Measurements from ENCODE around the gene FMNL2. TPM values are rescaled to one million over a fixed set of nuclear protein-coding genes. Genes with fewer than 3 reads are reported as not detected.

Gene FMNL2
- total RNA-seq, 2 experiments from 2014 or later: 0.05 to 0.21 TPM

DNA sequence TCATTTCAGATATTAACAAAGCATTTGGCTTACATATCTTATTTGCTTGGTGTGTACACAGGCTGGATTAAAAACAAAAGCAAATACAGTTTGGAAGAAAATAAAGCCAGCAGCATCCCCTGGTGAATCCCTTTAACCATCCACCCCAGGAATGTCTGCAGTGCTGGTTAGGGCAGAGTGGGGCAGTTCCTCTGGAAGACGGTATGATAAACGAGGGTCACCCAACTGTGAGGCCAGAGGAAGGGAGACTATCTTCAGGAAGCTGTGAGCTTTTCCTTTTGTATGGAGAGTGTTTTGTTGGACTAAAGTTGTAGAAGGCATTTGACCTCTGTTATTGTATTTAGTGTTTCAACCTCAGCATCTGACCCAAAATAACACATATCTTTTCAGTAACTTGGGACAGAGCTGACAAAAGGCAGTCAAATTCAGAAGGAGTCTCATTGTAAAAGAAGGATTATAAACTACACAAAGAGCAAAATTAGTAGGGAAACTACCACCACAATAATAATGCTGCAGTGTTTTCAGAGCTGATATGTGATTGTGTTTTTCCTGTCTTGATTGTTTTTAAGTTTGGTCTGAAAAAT, 159.1 kb downstream of the FMNL2 start:
- POLR2A ChIA-PET: interaction anchor here (0.6 kb wide), 1 partner anchor 1043 kb away, joined by 3 read pairs; no protein-coding TSS in a partner anchor
- CTCF ChIA-PET: no interaction called here
- H3K4me1 Mint-ChIP-seq (ENCODE audit: low read depth): no peaks in the 10 kb centered on the region
- no peaks in the 10 kb centered on the region for H3K36me3 Mint-ChIP-seq (ENCODE audit: low read depth)
- no peak overlapping the region for H3K27ac Mint-ChIP-seq
- no peaks in the 10 kb centered on the region for H3K9me3 Mint-ChIP-seq (ENCODE audit: insufficient read depth)
- ATAC-seq (no peak), DNase-seq (no peak)
- no peak overlapping the region for H3K4me3 Mint-ChIP-seq
- H3K27me3 Mint-ChIP-seq (ENCODE audit: low read depth): peaks cover 9% of the 10 kb centered on the region

GRCh38 chr2:152496371-152496770, 161.4 kb downstream of the FMNL2 start:
- ATAC-seq (no peak), DNase-seq (no peak)
- Mint-ChIP-seq H3K4me1 (ENCODE audit: low read depth) (no peaks in the 10 kb centered on the region), H3K9me3 (ENCODE audit: insufficient read depth) (no peaks in the 10 kb centered on the region), H3K36me3 (ENCODE audit: low read depth) (no peaks in the 10 kb centered on the region), H3K4me3 (no peak overlapping the region), H3K27ac (no peak overlapping the region), H3K27me3 (ENCODE audit: low read depth) (peaks cover 10% of the 10 kb centered on the region)
- CTCF ChIA-PET: no interaction called here
- POLR2A ChIA-PET: no interaction called here

- H3K4me1 Mint-ChIP-seq (ENCODE audit: low read depth): no peaks in the 10 kb centered on the region
- ChIA-PET CTCF (interaction anchor here (0.9 kb wide), 1 partner anchor 9 kb away, joined by 3 read pairs; no protein-coding TSS in a partner anchor), POLR2A (no interaction called here)
- H3K36me3 Mint-ChIP-seq (ENCODE audit: low read depth): no peaks in the 10 kb centered on the region
- ATAC-seq (no peak), DNase-seq (no peak)
- H3K27me3 Mint-ChIP-seq (ENCODE audit: low read depth): peaks cover 10% of the 10 kb centered on the region
- H3K27ac Mint-ChIP-seq: no peak overlapping the region
- no peak overlapping the region for H3K4me3 Mint-ChIP-seq
- H3K9me3 Mint-ChIP-seq (ENCODE audit: insufficient read depth): no peaks in the 10 kb centered on the region
Observed at GRCh38 chr2:152497481-152498052, 162.6 kb downstream of the FMNL2 start.

DNA sequence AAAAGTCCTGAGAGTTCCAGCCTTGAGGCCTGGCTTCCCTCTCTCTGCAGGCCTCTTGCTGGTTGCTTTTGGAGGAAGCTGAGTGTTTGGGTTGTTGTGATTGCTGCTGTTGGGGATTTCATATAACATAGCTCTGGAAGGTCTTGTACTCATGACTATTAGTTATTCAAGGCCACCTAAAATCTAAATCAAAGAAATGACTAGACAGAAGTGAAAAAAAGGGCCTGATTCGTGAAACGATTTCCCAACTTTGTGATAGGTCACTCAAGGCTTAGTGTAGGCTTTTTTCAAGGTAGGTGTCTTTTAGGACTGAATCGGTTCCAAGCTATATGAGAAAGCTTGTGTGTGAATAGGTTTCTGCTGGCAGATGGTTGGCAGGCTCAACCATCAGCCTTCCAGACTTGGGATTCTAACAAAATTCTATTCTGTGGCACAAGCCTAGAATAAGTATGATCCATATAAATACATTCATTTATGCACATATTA, 164.4 kb downstream of the FMNL2 start:
- DNase-seq (no peak), ATAC-seq (no peak)
- H3K9me3 Mint-ChIP-seq (ENCODE audit: insufficient read depth): no peaks in the 10 kb centered on the region
- no peaks in the 10 kb centered on the region for H3K4me1 Mint-ChIP-seq (ENCODE audit: low read depth)
- H3K36me3 Mint-ChIP-seq (ENCODE audit: low read depth): no peaks in the 10 kb centered on the region
- H3K4me3 Mint-ChIP-seq: no peak overlapping the region
- H3K27ac Mint-ChIP-seq: no peak overlapping the region
- H3K27me3 Mint-ChIP-seq (ENCODE audit: low read depth): peaks cover 6% of the 10 kb centered on the region
- ChIA-PET CTCF (no interaction called here), POLR2A (no interaction called here)

- ChIA-PET POLR2A (no interaction called here), CTCF (no interaction called here)
- Mint-ChIP-seq H3K4me3 (no peak overlapping the region), H3K27me3 (ENCODE audit: low read depth) (peaks cover 6% of the 10 kb centered on the region), H3K4me1 (ENCODE audit: low read depth) (no peaks in the 10 kb centered on the region), H3K36me3 (ENCODE audit: low read depth) (no peaks in the 10 kb centered on the region), H3K27ac (no peak overlapping the region), H3K9me3 (ENCODE audit: insufficient read depth) (no peaks in the 10 kb centered on the region)
- no peak for DNase-seq
- no peak for ATAC-seq
Observed at GRCh38 chr2:152499896-152500735, 165.1 kb downstream of the FMNL2 start.

DNA sequence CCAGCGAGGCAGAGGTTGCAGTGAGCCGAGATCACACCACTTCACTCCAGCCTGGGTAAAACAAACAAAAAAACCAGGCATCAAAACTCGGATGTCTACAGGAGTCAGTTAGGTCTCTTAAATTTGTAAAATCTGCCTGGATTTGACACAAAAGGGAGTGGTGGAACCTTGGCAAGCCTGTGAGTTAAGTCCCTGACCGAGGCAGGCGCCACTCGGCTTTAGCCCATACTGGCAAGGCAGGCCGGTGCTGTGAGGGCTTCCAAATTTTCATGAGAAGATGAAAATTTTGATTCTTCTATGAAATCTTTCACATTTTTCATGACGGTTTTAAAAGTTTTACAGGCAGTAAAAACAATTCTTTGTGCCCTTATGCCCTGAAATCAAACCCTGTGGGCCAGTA, 165.8 kb downstream of the FMNL2 start:
- H3K9me3 Mint-ChIP-seq (ENCODE audit: insufficient read depth): no peaks in the 10 kb centered on the region
- CTCF ChIA-PET: no interaction called here

GRCh38 chr2:152501666-152502065, 166.7 kb downstream of the FMNL2 start:
- ATAC-seq (no peak), DNase-seq (no peak)
- no peaks in the 10 kb centered on the region for H3K9me3 Mint-ChIP-seq (ENCODE audit: insufficient read depth)
- peaks cover 4% of the 10 kb centered on the region for H3K27me3 Mint-ChIP-seq (ENCODE audit: low read depth)
- CTCF ChIA-PET: no interaction called here
- no peak overlapping the region for H3K4me3 Mint-ChIP-seq
- no peaks in the 10 kb centered on the region for H3K4me1 Mint-ChIP-seq (ENCODE audit: low read depth)
- H3K36me3 Mint-ChIP-seq (ENCODE audit: low read depth): no peaks in the 10 kb centered on the region
- POLR2A ChIA-PET: no interaction called here
- H3K27ac Mint-ChIP-seq: no peak overlapping the region

More for the DNA sequence above, 165.8 kb downstream of the FMNL2 start:
- H3K36me3 Mint-ChIP-seq (ENCODE audit: low read depth): no peaks in the 10 kb centered on the region
- no peak overlapping the region for H3K4me3 Mint-ChIP-seq
- no peak overlapping the region for H3K27ac Mint-ChIP-seq
- POLR2A ChIA-PET: no interaction called here
- ATAC-seq (no peak), DNase-seq (no peak)
- no peaks in the 10 kb centered on the region for H3K4me1 Mint-ChIP-seq (ENCODE audit: low read depth)
- H3K27me3 Mint-ChIP-seq (ENCODE audit: low read depth): peaks cover 6% of the 10 kb centered on the region

DNA sequence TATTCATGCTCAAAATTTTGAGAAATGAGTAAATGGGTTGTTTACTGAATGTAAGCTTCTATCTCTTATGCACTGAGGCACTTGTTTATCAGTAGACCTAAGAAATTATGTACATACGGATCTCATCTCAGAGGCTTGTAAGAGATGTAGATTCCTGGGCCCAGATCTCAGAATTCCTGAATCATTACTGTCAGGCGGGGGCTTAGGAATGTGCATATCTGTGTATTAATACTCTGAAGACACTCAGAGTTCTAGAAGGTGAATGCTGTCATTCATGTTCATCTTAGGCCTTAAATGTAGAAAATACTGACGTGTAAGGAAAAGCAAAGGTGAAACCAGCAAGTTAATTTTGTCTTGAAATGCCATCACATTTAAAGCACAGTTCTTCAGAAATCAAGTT, 169.6 kb downstream of the FMNL2 start:
- POLR2A ChIA-PET: no interaction called here

GRCh38 chr2:152505495-152505906, 170.5 kb downstream of the FMNL2 start:
- Mint-ChIP-seq H3K4me1 (ENCODE audit: low read depth) (no peaks in the 10 kb centered on the region), H3K36me3 (ENCODE audit: low read depth) (no peaks in the 10 kb centered on the region), H3K27ac (no peak overlapping the region), H3K4me3 (no peak overlapping the region), H3K27me3 (ENCODE audit: low read depth) (no peaks in the 10 kb centered on the region), H3K9me3 (ENCODE audit: insufficient read depth) (no peaks in the 10 kb centered on the region)
- no peak for ATAC-seq
- CTCF ChIA-PET: no interaction called here
- POLR2A ChIA-PET: no interaction called here
- DNase-seq: no peak

More for the DNA sequence above, 169.6 kb downstream of the FMNL2 start:
- no peaks in the 10 kb centered on the region for H3K9me3 Mint-ChIP-seq (ENCODE audit: insufficient read depth)
- no peak overlapping the region for H3K27ac Mint-ChIP-seq
- H3K36me3 Mint-ChIP-seq (ENCODE audit: low read depth): no peaks in the 10 kb centered on the region
- no peak for ATAC-seq
- DNase-seq: no peak
- CTCF ChIA-PET: no interaction called here
- H3K27me3 Mint-ChIP-seq (ENCODE audit: low read depth): no peaks in the 10 kb centered on the region
- H3K4me1 Mint-ChIP-seq (ENCODE audit: low read depth): no peaks in the 10 kb centered on the region
- no peak overlapping the region for H3K4me3 Mint-ChIP-seq

GRCh38 chr2:152506843-152507242, 171.9 kb downstream of the FMNL2 start:
- ChIA-PET POLR2A (no interaction called here), CTCF (no interaction called here)
- ATAC-seq: no peak
- Mint-ChIP-seq H3K4me3 (no peak overlapping the region), H3K36me3 (ENCODE audit: low read depth) (no peaks in the 10 kb centered on the region), H3K4me1 (ENCODE audit: low read depth) (no peaks in the 10 kb centered on the region), H3K27ac (no peak overlapping the region), H3K27me3 (ENCODE audit: low read depth) (no peaks in the 10 kb centered on the region), H3K9me3 (ENCODE audit: insufficient read depth) (no peaks in the 10 kb centered on the region)
- no peak for DNase-seq

DNA sequence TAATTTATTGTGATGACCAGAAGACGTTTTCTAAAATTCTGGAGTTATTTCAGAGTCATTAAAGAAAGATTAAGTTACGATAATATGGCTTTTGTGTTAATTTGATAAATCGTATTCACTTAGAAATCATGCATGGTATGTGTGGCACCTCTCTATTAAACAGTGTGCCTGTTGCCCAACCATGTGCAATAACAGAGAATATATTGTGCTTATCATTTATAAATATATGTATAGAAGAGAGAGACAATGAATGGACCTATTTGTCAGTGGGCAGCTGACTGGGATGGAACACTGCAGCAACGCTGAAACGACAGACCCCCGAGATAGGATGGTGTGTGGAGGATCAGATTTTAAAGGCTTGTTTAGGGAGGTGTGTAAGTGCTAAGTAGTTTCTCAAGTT, 172.9 kb downstream of the FMNL2 start:
- Mint-ChIP-seq H3K27me3 (ENCODE audit: low read depth) (no peaks in the 10 kb centered on the region), H3K36me3 (ENCODE audit: low read depth) (no peaks in the 10 kb centered on the region), H3K27ac (no peak overlapping the region), H3K4me3 (no peak overlapping the region), H3K9me3 (ENCODE audit: insufficient read depth) (no peaks in the 10 kb centered on the region), H3K4me1 (ENCODE audit: low read depth) (no peaks in the 10 kb centered on the region)
- DNase-seq: no peak
- ATAC-seq: no peak
- POLR2A ChIA-PET: no interaction called here
- CTCF ChIA-PET: interaction anchor here (0.6 kb wide), 1 partner anchor 11 kb away, joined by 3 read pairs; no protein-coding TSS in a partner anchor

- Mint-ChIP-seq H3K4me3 (no peak overlapping the region), H3K9me3 (ENCODE audit: insufficient read depth) (no peaks in the 10 kb centered on the region), H3K27me3 (ENCODE audit: low read depth) (no peaks in the 10 kb centered on the region), H3K27ac (no peak overlapping the region), H3K4me1 (ENCODE audit: low read depth) (no peaks in the 10 kb centered on the region), H3K36me3 (ENCODE audit: low read depth) (no peaks in the 10 kb centered on the region)
- CTCF ChIA-PET: no interaction called here
- DNase-seq (no peak), ATAC-seq (no peak)
- POLR2A ChIA-PET: no interaction called here
Observed at GRCh38 chr2:152508446-152508845, 173.5 kb downstream of the FMNL2 start.
